GM19468 (cell line): Measurements from ENCODE around the gene SH2D3C.

Experiments
- ATAC-seq: cut with Tn5 transposase; IDR thresholded peaks from one replicate; pipeline ENCODE4 v1.9.1; 2021; ENCODE audit warnings: mild to moderate bottlenecking, moderate library complexity, moderate number of reproducible peaks; ENCODE audit not compliant: unreplicated experiment; ENCODE audit errors: extremely low read depth

Gene SH2D3C

GRCh38 chr9:127778280-127779135, at the start of gene SH2D3C:
Gene SH2D3C, minus strand, starts transcription at chr9:127778666. Its CDS starts 39 bp downstream, at chr9:127778627.
- no peak for ATAC-seq

GRCh38 chr9:127826253-127826913, 47.9 kb upstream of the SH2D3C start:
- ATAC-seq = no peak

- no peak for ATAC-seq
Measured at GRCh38 chr9:127825319-127826051, 47.0 kb upstream of the SH2D3C start.

GRCh38 chr9:127822108-127822507, 43.6 kb upstream of the SH2D3C start:
- ATAC-seq = no peak

GRCh38 chr9:127818574-127818973, 40.1 kb upstream of the SH2D3C start:
- ATAC-seq = no peak

- no peak for ATAC-seq
Measured at GRCh38 chr9:127817881-127818434, 39.5 kb upstream of the SH2D3C start.

- ATAC-seq = no peak
Measured at GRCh38 chr9:127816728-127817127, 38.3 kb upstream of the SH2D3C start.

- ATAC-seq = no peak
Measured at GRCh38 chr9:127816362-127816725, 37.9 kb upstream of the SH2D3C start.

GRCh38 chr9:127815512-127816361, 37.3 kb upstream of the SH2D3C start:
- no peak for ATAC-seq

GRCh38 chr9:127814619-127815511, 36.4 kb upstream of the SH2D3C start:
- no peak for ATAC-seq

GRCh38 chr9:127813686-127814226, 35.3 kb upstream of the SH2D3C start:
- ATAC-seq = no peak

GRCh38 chr9:127812936-127813675, 34.6 kb upstream of the SH2D3C start:
- no peak for ATAC-seq

- ATAC-seq = no peak
Measured at GRCh38 chr9:127812011-127812410, 33.5 kb upstream of the SH2D3C start.

GRCh38 chr9:127810378-127811187, 32.1 kb upstream of the SH2D3C start:
- no peak for ATAC-seq

GRCh38 chr9:127809540-127810377, 31.3 kb upstream of the SH2D3C start:
- no peak for ATAC-seq

- ATAC-seq = no peak
Measured at GRCh38 chr9:127809002-127809539, 30.6 kb upstream of the SH2D3C start.
